ENCODE measurements around the gene SIGLEC1. TPM values are rescaled to one million over a fixed set of nuclear protein-coding genes. Genes with fewer than 3 reads are reported as not detected.

SIGLEC1 gene
- total RNA-seq, 4 donors from 2014 or later: 1.0 to 7.9 (median 3.4) TPM

Other genes with a start within 250 kb of the SIGLEC1 start
- 10 to 100 TPM in 3 of 4 donors, 1 to 10 TPM in 1; 7.4 to 76.7 (median 21.2) TPM for gene ATRN, start 241.6 kb downstream of the SIGLEC1 start, total RNA-seq
- gene GFRA4, start 49.2 kb downstream of the SIGLEC1 start, total RNA-seq: not detected
- 100 to 1,000 TPM in 2 of 4 donors, 10 to 100 TPM in 2; 66.5 to 215 (median 128) TPM for gene ADAM33, start 30.6 kb downstream of the SIGLEC1 start, total RNA-seq
- 10 to 100 TPM in 3 of 4 donors, 1 to 10 TPM in 1; 4.7 to 46.2 (median 27.6) TPM for gene HSPA12B, start 20.1 kb upstream of the SIGLEC1 start, total RNA-seq
- gene ADISSP, start 55.2 kb upstream of the SIGLEC1 start, total RNA-seq: 10 to 100 TPM in 3 of 4 donors, 1 to 10 TPM in 1; 4.1 to 45.9 (median 34.8) TPM
- gene SPEF1, start 68.8 kb upstream of the SIGLEC1 start, total RNA-seq: 1 to 10 TPM in 1 of 4 donors, under 1 TPM in 2, not detected in 1; 0.26 to 1.3 (median 0.37) TPM
- 100 to 1,000 TPM in 2 of 4 donors, 10 to 100 TPM in 2; 18.2 to 127 (median 85.2) TPM for gene CENPB, start 74.1 kb upstream of the SIGLEC1 start, total RNA-seq
- gene CDC25B, start 83.7 kb upstream of the SIGLEC1 start, total RNA-seq: 10 to 100 TPM; 13.2 to 72.8 (median 25.5) TPM
- gene AP5S1, start 107.9 kb upstream of the SIGLEC1 start, total RNA-seq: 10 to 100 TPM in 2 of 4 donors, 1 to 10 TPM in 1, under 1 TPM in 1; under 0.01 to 18.6 (median 9.5) TPM
- 10 to 100 TPM in 3 of 4 donors, 1 to 10 TPM in 1; 7.4 to 43.2 (median 13.7) TPM for gene MAVS, start 134.2 kb upstream of the SIGLEC1 start, total RNA-seq
- gene PANK2, start 176.8 kb upstream of the SIGLEC1 start, total RNA-seq: 10 to 100 TPM; 18.2 to 82.0 (median 53.5) TPM